ENCODE results near the gene C9orf152. TPM values are rescaled to one million over a fixed set of nuclear protein-coding genes. Genes with fewer than 3 reads are reported as not detected.
A peak's percentile ranks its signal among the peaks of the same experiment; 100 is the strongest.

The C9orf152 gene
- polyA plus RNA-seq, 1 donor (not counting 4 experiments of a cell fraction or from before 2014, with no cell fraction given), result not detected

DNA sequence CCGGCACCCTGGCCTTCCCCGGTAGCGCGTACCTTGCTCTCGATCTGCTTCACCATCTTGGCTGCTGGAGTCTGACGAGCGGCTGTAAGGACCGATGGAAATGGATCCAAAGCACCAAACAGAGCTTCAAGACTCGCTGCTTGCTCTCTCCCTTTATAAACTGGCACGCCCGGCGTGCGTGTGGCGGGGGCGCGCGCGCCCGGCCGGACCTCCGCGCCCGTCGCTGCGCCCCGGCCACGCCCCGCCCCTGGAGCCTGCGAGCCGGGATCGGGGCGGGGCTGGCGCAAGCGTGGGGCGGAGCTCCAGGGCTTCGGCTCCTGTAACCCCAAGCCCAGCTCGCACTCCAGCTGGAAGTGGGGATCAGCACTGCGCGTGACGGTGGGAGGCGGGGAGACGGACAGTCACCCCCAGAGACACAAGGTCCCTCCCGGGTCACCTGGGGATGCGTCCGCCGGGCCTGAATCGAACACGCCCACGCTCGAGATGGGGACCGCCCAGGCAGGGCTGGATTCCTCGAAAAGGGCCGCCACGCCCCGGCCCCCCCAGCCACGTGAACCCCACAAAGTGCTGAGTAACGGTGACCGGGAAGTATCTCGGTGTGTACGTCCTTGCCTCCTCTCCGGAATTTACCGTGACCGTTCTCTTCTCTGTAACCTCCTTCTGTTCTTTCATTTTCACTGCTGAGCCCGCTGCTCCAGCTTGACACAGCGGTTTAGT is 48.6 kb upstream of the C9orf152 start, which contains the start of gene TXN:
Gene TXN (minus strand): TSS at position 128 of the 717 bp plus-strand sequence. CDS start 72 bp downstream, at position 56.
- peaks cover 52% of the 10 kb centered on the region for H3K4me1 ChIP-seq (ENCODE audit: control insufficient read depth, extremely low read depth, insufficient read depth, low read length)
- TF ChIP-seq, protein P1, sequence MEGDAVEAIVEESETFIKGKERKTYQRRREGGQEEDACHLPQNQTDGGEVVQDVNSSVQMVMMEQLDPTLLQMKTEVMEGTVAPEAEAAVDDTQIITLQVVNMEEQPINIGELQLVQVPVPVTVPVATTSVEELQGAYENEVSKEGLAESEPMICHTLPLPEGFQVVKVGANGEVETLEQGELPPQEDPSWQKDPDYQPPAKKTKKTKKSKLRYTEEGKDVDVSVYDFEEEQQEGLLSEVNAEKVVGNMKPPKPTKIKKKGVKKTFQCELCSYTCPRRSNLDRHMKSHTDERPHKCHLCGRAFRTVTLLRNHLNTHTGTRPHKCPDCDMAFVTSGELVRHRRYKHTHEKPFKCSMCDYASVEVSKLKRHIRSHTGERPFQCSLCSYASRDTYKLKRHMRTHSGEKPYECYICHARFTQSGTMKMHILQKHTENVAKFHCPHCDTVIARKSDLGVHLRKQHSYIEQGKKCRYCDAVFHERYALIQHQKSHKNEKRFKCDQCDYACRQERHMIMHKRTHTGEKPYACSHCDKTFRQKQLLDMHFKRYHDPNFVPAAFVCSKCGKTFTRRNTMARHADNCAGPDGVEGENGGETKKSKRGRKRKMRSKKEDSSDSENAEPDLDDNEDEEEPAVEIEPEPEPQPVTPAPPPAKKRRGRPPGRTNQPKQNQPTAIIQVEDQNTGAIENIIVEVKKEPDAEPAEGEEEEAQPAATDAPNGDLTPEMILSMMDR (optimal IDR thresholded peaks at IDR 0.05 in 1 of 3, IDR thresholded peaks at IDR 0.05 in 1 of 3, conservative IDR thresholded peaks at IDR 0.05 in 1 of 3; ENCODE audit: extremely low read depth in 1 of 3, insufficient read depth in 2 of 3, low read length in 3 of 3), result no peak
- TF ChIP-seq EZH2 (IDR thresholded peaks at IDR 0.05; ENCODE audit: low read length), result no peak
- peak within 1 kb of the TSS; percentile 95 for H3K27ac ChIP-seq (ENCODE audit: control insufficient read depth, insufficient read depth, low read length)
- H3K9me1 ChIP-seq (ENCODE audit: control insufficient read depth, extremely low read depth, insufficient read depth, low read length), result no peaks in the 10 kb centered on the region
- H3K79me2 ChIP-seq (ENCODE audit: control insufficient read depth, insufficient read depth, low read length), result peaks cover 48% of the 10 kb centered on the region
- dilution Hi-C loops (cut with MboI; ENCODE audit: extremely low pct_ligation_motif_present, low sequenced_read_pairs), result no loop called here
- peak within 1 kb of the TSS; percentile 100 for H3K4me2 ChIP-seq (ENCODE audit: control insufficient read depth, extremely low read depth, insufficient read depth, low read depth, low read length)
- DNase-seq (ENCODE audit: low read depth, low spot score) (no peak), FAIRE-seq (no peak)
- no peaks in the 10 kb centered on the region for H3K27me3 ChIP-seq (ENCODE audit: control insufficient read depth, extremely low read depth, insufficient read depth, low read length)
- peaks cover 2 to 4% of the 10 kb centered on the region in 2 experiments for H3K36me3 ChIP-seq (ENCODE audit: control insufficient read depth in 2 of 2, extremely low read depth in 1 of 2, insufficient read depth in 2 of 2, low read length in 2 of 2)
- H3K9me3 ChIP-seq (ENCODE audit: control insufficient read depth, low read depth, low read length), result no peaks in the 10 kb centered on the region
- H2AFZ ChIP-seq (ENCODE audit: control insufficient read depth, low read length), result peak within 1 kb of the TSS; percentile 73
- peak within 1 kb of the TSS; percentile 92 for H3K9ac ChIP-seq (ENCODE audit: control insufficient read depth, extremely low read depth, insufficient read depth, low read length)
- H4K20me1 ChIP-seq (ENCODE audit: control insufficient read depth, extremely low read depth, insufficient read depth, low read length), result peaks cover 17% of the 10 kb centered on the region
- peak within 1 kb of the TSS; percentile 87 to 94 (median 93) for H3K4me3 ChIP-seq (ENCODE audit: control insufficient read depth in 2 of 3, extremely low read depth in 1 of 3, insufficient read depth in 2 of 3, low read depth in 1 of 3, low read length in 3 of 3)

DNA sequence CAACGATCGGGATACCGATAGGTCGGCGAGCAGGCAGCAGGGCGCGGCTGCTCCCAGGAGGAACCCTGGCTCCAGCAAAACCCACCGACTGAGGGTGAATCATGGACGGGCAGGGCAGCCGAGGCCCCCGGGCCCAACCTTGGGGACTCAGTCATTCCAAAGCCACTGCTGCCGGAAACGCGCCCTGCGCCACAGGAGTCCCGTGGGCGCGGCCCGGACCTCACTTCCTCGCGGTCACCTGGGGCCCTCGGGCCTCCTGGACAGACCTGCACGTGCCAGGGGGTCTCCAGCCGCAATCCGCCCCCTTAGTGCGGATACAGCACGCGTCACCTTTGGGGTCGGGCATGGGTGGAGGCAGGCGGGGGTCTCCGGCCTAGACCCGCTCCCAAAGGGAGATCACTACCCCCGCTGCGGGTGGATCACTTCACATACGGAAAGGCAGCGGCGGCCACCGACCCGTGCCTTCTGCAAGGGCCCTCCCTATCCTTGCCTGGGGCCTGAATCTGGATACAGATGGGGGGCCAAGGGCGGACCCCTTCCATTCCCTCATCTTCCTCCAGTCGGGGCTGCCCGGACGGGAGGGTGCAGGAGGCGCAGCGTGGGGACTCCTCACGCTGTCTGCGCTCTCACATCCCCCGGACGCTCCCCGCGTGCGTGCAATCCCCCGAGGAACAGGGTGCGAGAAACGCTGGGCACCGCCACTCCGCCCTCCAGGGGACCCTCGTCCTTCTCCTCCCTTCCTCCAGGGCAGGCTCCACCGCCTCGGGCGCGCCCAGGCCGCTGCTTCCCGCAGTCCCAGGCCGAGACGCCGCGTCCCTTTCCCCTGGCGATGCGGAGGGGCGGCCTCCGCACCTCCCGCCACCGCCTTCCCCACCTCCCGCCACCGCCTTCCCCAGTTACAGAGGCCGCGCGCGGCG is 47.8 kb upstream of the C9orf152 start:
- H2AFZ ChIP-seq (ENCODE audit: control insufficient read depth, low read length), result peak overlapping the region; percentile 59
- no peak for FAIRE-seq
- no peak for DNase-seq (ENCODE audit: low read depth, low spot score)
- no peaks in the 10 kb centered on the region for H3K9me1 ChIP-seq (ENCODE audit: control insufficient read depth, extremely low read depth, insufficient read depth, low read length)
- H3K4me2 ChIP-seq (ENCODE audit: control insufficient read depth, extremely low read depth, insufficient read depth, low read depth, low read length), result peak overlapping the region; percentile 99
- H3K4me3 ChIP-seq (ENCODE audit: control insufficient read depth in 2 of 3, extremely low read depth in 1 of 3, insufficient read depth in 2 of 3, low read depth in 1 of 3, low read length in 3 of 3), result peak overlapping the region; percentile 87 to 94 (median 93)
- peak overlapping the region; percentile 92 for H3K9ac ChIP-seq (ENCODE audit: control insufficient read depth, extremely low read depth, insufficient read depth, low read length)
- peaks cover 52% of the 10 kb centered on the region for H3K4me1 ChIP-seq (ENCODE audit: control insufficient read depth, extremely low read depth, insufficient read depth, low read length)
- peak overlapping the region; percentile 95 for H3K27ac ChIP-seq (ENCODE audit: control insufficient read depth, insufficient read depth, low read length)
- peaks cover 56% of the 10 kb centered on the region for H3K79me2 ChIP-seq (ENCODE audit: control insufficient read depth, insufficient read depth, low read length)
- H4K20me1 ChIP-seq (ENCODE audit: control insufficient read depth, extremely low read depth, insufficient read depth, low read length), result peaks cover 17% of the 10 kb centered on the region
- dilution Hi-C loops (cut with MboI; ENCODE audit: extremely low pct_ligation_motif_present, low sequenced_read_pairs), result no loop called here
- no peaks in the 10 kb centered on the region for H3K27me3 ChIP-seq (ENCODE audit: control insufficient read depth, extremely low read depth, insufficient read depth, low read length)
- no peaks in the 10 kb centered on the region for H3K9me3 ChIP-seq (ENCODE audit: control insufficient read depth, low read depth, low read length)
- TF ChIP-seq EZH2 (IDR thresholded peaks at IDR 0.05; ENCODE audit: low read length), result no peak
- TF ChIP-seq, protein P1 (optimal IDR thresholded peaks at IDR 0.05 in 1 of 3, IDR thresholded peaks at IDR 0.05 in 1 of 3, conservative IDR thresholded peaks at IDR 0.05 in 1 of 3; ENCODE audit: extremely low read depth in 1 of 3, insufficient read depth in 2 of 3, low read length in 3 of 3), result no peak
- H3K36me3 ChIP-seq (ENCODE audit: control insufficient read depth in 2 of 2, extremely low read depth in 1 of 2, insufficient read depth in 2 of 2, low read length in 2 of 2), result peaks cover 2 to 9% of the 10 kb centered on the region in 2 experiments

All from keratinocyte (primary cell).